OCI-LY1 (cell line): ENCODE results near the gene RGS7.

Experiments
- H2AFZ ChIP-seq: fragments of 200-600 bp; sonication (generic), shearing (Covaris generic); 2 replicates; pipeline ENCODE4 v1.6.0; 2014; ENCODE audit warnings: antibody characterized with exemption, mild to moderate bottlenecking, low read length
- H3F3A ChIP-seq: fragments of 200-600 bp; sonication (generic), shearing (Covaris generic); 2 replicates; pipeline ENCODE4 v1.6.0; 2014; ENCODE audit warnings: mild to moderate bottlenecking, antibody characterized with exemption, low read length, moderate library complexity; ENCODE audit not compliant: insufficient read depth
- H3K27ac ChIP-seq: fragments of 200-600 bp; sonication (generic); 2 replicates; pipeline ENCODE4 v1.5.1; 2014; ENCODE audit warnings: low read length, mixed run types, mild to moderate bottlenecking, low read depth; ENCODE audit not compliant: poor library complexity, severe bottlenecking
- H3K27me3 ChIP-seq: fragments of 200-600 bp; sonication (generic); 2 replicates; pipeline ENCODE4 v1.6.0; 2014; ENCODE audit warnings: antibody characterized with exemption, mild to moderate bottlenecking, low read length, moderate library complexity; ENCODE audit not compliant: insufficient read depth
- H3K36me3 ChIP-seq: fragments of 200-600 bp; sonication (generic); 2 replicates; pipeline ENCODE4 v1.6.1; 2014; ENCODE audit warnings: mild to moderate bottlenecking, antibody characterized with exemption, low read length, moderate library complexity, mixed read lengths; ENCODE audit not compliant: insufficient read depth
- H3K4me1 ChIP-seq: fragments of 200-600 bp; sonication (generic); 2 replicates; pipeline ENCODE4 v1.5.1; 2014; ENCODE audit warnings: mild to moderate bottlenecking, low read length, moderate library complexity; ENCODE audit not compliant: insufficient read depth, severe bottlenecking
- H3K4me2 ChIP-seq: fragments of 200-600 bp; sonication (generic), shearing (Covaris generic); 2 replicates; pipeline ENCODE4 v1.6.1; 2014; ENCODE audit warnings: low read length
- H3K4me3 ChIP-seq: fragments of 200-600 bp; sonication (generic); 2 replicates; pipeline ENCODE4 v1.5.1; 2014; ENCODE audit warnings: low read length, low read depth, mild to moderate bottlenecking, mixed read lengths; ENCODE audit not compliant: poor library complexity, severe bottlenecking
- H3K79me2 ChIP-seq: fragments of 200-600 bp; shearing (Covaris generic); 2 replicates; pipeline ENCODE4 v1.6.1; 2016; ENCODE audit warnings: mixed run types, low read length, mixed read lengths; ENCODE audit not compliant: insufficient read depth
- H3K9ac ChIP-seq: fragments of 200-600 bp; sonication (generic), shearing (Covaris generic); 2 replicates; pipeline ENCODE4 v1.6.1; 2014; ENCODE audit warnings: mild to moderate bottlenecking, low read length, mixed read lengths
- H3K9me2 ChIP-seq: fragments of 200-600 bp; sonication (generic), shearing (Covaris generic); 2 replicates; pipeline ENCODE4 v1.6.1; 2014; ENCODE audit warnings: low read depth, mild to moderate bottlenecking, low read length, mixed read lengths
- H3K9me3 ChIP-seq: fragments of 200-600 bp; shearing (Covaris generic); 2 replicates; pipeline ENCODE4 v1.6.1; 2014; ENCODE audit warnings: low read length, mixed read lengths
- H4K20me1 ChIP-seq: fragments of 200-600 bp; sonication (generic), shearing (Covaris generic); 2 replicates; pipeline ENCODE4 v1.6.0; 2016; ENCODE audit warnings: mild to moderate bottlenecking, low read length; ENCODE audit not compliant: insufficient read depth
- EZH2 ChIP-seq: fragments of 200-600 bp; sonication (generic), shearing (Covaris generic); IDR thresholded peaks from 2 replicates; pipeline ENCODE4 v1.8.0; 2017; ENCODE audit warnings: borderline replicate concordance, mixed run types, mild to moderate bottlenecking, antibody characterized with exemption, low read length, moderate library complexity, mixed read lengths
- TF ChIP-seq, protein P1 (sequence below): fragments of 200-600 bp; sonication (generic), shearing (Covaris generic); IDR thresholded peaks from 2 replicates; pipeline ENCODE4 v1.5.1; 2017; ENCODE audit warnings: mild to moderate bottlenecking, antibody characterized with exemption, low read length, moderate library complexity, mixed read lengths

RGS7 gene

DNA sequence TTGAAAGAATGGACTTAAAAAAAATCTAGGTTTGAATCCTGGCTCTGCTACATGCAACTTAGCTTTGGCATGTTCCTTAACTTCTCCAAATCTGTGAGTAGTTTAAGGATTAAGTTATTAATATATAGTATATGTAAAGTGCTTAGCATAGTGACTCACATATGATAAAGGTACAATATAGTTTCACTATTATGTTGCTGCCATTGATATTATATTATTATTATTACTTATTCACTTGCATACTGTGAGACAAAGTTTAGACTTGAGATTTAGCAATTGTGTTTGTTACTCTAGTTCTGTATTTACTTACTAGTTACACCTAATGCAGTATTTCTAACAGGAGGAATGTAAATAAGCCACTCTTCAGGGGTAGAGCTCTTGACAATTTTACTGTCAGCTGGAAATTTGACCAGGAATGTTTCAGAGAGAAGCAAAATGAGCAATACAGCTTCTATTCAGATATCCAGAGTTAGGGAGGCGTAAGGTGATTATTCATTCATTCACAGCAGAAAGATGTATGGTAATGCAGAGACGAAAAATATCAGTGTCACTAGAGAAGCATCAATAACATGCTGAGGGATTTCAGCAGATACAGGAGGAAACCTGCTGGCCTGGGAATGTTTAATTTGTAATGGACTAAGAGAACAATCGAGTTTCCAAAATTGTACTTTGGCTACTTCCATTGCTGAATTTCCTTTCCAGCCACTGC is 25.5 kb downstream of the RGS7 start:
- Histone ChIP-seq H3K9ac (no peak overlapping the region), H2AFZ (no peak overlapping the region), H3K4me3 (no peak overlapping the region), H3K9me2 (no peaks in the 10 kb centered on the region), H3F3A (no peaks in the 10 kb centered on the region), H3K4me1 (no peaks in the 10 kb centered on the region), H4K20me1 (no peaks in the 10 kb centered on the region), H3K4me2 (no peak overlapping the region), H3K36me3 (no peaks in the 10 kb centered on the region), H3K9me3 (no peaks in the 10 kb centered on the region), H3K79me2 (no peaks in the 10 kb centered on the region), H3K27me3 (no peaks in the 10 kb centered on the region), H3K27ac (no peak overlapping the region)
- no peak for TF ChIP-seq EZH2
- TF ChIP-seq, protein P1, sequence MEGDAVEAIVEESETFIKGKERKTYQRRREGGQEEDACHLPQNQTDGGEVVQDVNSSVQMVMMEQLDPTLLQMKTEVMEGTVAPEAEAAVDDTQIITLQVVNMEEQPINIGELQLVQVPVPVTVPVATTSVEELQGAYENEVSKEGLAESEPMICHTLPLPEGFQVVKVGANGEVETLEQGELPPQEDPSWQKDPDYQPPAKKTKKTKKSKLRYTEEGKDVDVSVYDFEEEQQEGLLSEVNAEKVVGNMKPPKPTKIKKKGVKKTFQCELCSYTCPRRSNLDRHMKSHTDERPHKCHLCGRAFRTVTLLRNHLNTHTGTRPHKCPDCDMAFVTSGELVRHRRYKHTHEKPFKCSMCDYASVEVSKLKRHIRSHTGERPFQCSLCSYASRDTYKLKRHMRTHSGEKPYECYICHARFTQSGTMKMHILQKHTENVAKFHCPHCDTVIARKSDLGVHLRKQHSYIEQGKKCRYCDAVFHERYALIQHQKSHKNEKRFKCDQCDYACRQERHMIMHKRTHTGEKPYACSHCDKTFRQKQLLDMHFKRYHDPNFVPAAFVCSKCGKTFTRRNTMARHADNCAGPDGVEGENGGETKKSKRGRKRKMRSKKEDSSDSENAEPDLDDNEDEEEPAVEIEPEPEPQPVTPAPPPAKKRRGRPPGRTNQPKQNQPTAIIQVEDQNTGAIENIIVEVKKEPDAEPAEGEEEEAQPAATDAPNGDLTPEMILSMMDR: no peak

DNA sequence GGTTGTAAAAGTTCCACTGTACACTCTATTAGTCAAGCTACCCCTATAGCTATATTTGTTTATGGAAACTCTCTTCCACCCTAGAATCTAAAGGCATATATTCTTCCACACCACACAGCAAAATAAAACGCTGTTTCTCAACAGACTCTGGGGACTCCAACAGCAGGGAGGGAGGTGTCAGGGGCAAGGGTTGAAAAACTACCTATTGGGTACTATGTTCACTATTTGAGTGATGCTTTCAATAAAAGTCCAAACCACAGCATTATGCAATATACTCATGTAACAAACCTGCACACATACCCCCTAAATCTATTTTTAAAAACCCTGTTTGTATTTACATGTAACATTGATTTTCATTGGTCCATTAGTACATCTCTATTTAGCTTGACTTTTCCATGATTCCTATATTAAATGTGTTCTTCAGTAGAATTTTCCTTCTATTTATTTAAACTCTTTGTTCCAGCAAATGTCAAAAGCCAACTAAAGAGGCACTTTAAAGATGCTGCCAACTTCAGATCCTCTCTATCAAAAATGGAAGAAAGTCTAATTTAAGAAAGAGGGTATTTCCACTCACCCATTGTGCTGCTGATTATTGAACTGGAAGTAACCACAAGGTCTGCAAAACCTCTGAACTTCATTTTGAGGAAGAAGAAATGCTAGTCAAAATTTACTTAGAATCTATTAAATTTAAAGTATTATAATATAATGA is 26.2 kb downstream of the RGS7 start:
- no peaks in the 10 kb centered on the region for H3F3A ChIP-seq
- H2AFZ ChIP-seq: no peak overlapping the region
- no peaks in the 10 kb centered on the region for H4K20me1 ChIP-seq
- TF ChIP-seq, protein P1: no peak
- TF ChIP-seq EZH2: no peak
- no peak overlapping the region for H3K9ac ChIP-seq
- H3K4me3 ChIP-seq: no peak overlapping the region
- H3K9me2 ChIP-seq: no peaks in the 10 kb centered on the region
- H3K79me2 ChIP-seq: no peaks in the 10 kb centered on the region
- no peaks in the 10 kb centered on the region for H3K4me1 ChIP-seq
- no peaks in the 10 kb centered on the region for H3K36me3 ChIP-seq
- no peak overlapping the region for H3K4me2 ChIP-seq
- H3K27me3 ChIP-seq: no peaks in the 10 kb centered on the region
- no peak overlapping the region for H3K27ac ChIP-seq
- H3K9me3 ChIP-seq: no peaks in the 10 kb centered on the region

- no peak overlapping the region for H3K27ac ChIP-seq
- H3K27me3 ChIP-seq: no peaks in the 10 kb centered on the region
Measured at GRCh38 chr1:241325456-241325855, 31.5 kb downstream of the RGS7 start.

More at GRCh38 chr1:241325456-241325855, 31.5 kb downstream of the RGS7 start:
- no peaks in the 10 kb centered on the region for H3F3A ChIP-seq
- no peak overlapping the region for H3K4me3 ChIP-seq
- no peak overlapping the region for H2AFZ ChIP-seq
- no peak overlapping the region for H3K4me2 ChIP-seq
- TF ChIP-seq EZH2: no peak
- TF ChIP-seq, protein P1: no peak
- no peaks in the 10 kb centered on the region for H3K79me2 ChIP-seq
- H4K20me1 ChIP-seq: no peaks in the 10 kb centered on the region
- H3K9me2 ChIP-seq: no peaks in the 10 kb centered on the region
- no peak overlapping the region for H3K9ac ChIP-seq
- H3K36me3 ChIP-seq: no peaks in the 10 kb centered on the region
- H3K9me3 ChIP-seq: no peaks in the 10 kb centered on the region
- H3K4me1 ChIP-seq: no peaks in the 10 kb centered on the region
